ENCODE data around the gene ICAM4. TPM values are rescaled to one million over a fixed set of nuclear protein-coding genes. Genes with fewer than 3 reads are reported as not detected.
"Not testable (repeated sequence)": the region's sequence is repeated elsewhere in the genome, so short reads cannot be mapped to it uniquely, and the experiment has no call there.

Gene ICAM4
- total and polyA plus RNA-seq, 2 of the 13 experiments (the other 11 are each of a cell fraction or from before 2014, with no cell fraction given): 2.9 to 4.0 TPM

DNA sequence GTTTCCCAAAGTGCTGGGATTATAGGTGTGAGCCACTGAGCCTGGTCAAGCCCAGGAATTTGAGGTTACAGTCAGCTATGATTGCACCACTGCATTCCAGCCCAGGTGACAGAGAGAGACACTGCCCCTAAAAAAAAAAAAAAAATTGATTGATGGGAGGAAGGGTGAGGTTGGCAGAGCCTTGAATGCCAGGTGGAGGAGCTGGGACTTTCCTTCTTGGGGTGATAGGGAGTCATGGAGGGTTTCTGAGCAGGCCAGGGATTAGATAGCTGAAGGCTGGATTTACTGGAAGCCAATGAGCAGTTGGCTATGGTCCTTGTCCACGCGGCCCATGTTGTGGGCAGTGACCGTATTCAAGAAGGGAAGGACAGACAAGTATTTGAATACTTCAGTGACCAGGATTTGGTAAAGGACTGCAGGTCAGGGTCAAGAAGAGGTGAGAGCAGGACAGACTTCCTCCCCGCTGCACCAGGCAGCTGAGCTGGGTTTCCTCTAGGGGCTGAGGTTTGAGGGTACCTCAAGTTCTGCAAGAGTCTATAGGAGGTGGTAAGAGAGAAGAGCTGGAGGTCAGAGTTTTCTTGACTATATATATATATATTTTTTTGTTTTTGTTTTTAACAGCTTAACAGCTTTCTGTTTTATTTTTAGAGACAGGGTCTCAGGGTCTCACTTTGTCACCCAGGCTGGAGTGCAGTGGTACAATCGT lies 6.9 kb upstream of the ICAM4 start:
- Histone ChIP-seq H3K4me3 (replicated peaks in 1 of 3; ENCODE audit: insufficient read depth in 1 of 3, low read depth in 2 of 3, low read length in 3 of 3) (no peak overlapping the region), H3K9ac (ENCODE audit: insufficient read depth, low read depth, low read length) (no peak overlapping the region), H3K27me3 (ENCODE audit: control insufficient read depth in 1 of 2, insufficient read depth in 2 of 2, low read length in 2 of 2) (no peaks in the 10 kb centered on the region), H2AFZ (ENCODE audit: low read length) (no peak overlapping the region), H3K36me3 (replicated peaks in 1 of 2; ENCODE audit: control insufficient read depth in 1 of 2, insufficient read depth in 2 of 2, low read length in 2 of 2) (peaks cover 21 to 46% of the 10 kb centered on the region in 2 experiments; a peak in 4 of 5 replicates), H3K4me2 (ENCODE audit: low read depth, low read length) (no peak overlapping the region), H3K4me1 (ENCODE audit: insufficient read depth, low read length) (no peaks in the 10 kb centered on the region), H3K9me3 (ENCODE audit: low read length) (no peaks in the 10 kb centered on the region), H3K79me2 (ENCODE audit: insufficient read depth, low read length) (no peaks in the 10 kb centered on the region), H4K20me1 (ENCODE audit: insufficient read depth, low read length) (peaks cover 3% of the 10 kb centered on the region; the same call in 1 of the 2 replicates), H3K27ac (ENCODE audit: extremely low read length, insufficient read depth, low read length) (no peak overlapping the region)
- no peak for FAIRE-seq
- POLR2A ChIA-PET: interaction anchor here (0.8 to 3.3 kb wide), 3 partner anchors 9 to 11 kb away, joined by 4 to 23 read pairs (median 8); partner anchors contain the start of genes ICAM1 and ICAM5
- no TSS peak for BruUV-seq (replicated peaks)
- ATAC-seq: no peak
- CTCF ChIA-PET (ENCODE audit: low intra/inter-chr PET ratio, low total read pairs): no interaction called here
- TF ChIP-seq ARNTL (CRISPR knock-in tag; IDR thresholded peaks at IDR 0.05): no peak
- no peak for TF ChIP-seq SIN3B (IDR thresholded peaks at IDR 0.05; ENCODE audit: low read length)
- no peak for TF ChIP-seq ZBTB8A (CRISPR knock-in tag; IDR thresholded peaks at IDR 0.05; ENCODE audit: borderline replicate concordance, low read depth)
- no peak for TF ChIP-seq MAFK (conservative IDR thresholded peaks at IDR 0.05 in 1 of 2, IDR thresholded peaks at IDR 0.05 in 1 of 2; ENCODE audit: low read length in 2 of 2)
- no peak for TF ChIP-seq TBX2 (CRISPR knock-in tag; IDR thresholded peaks at IDR 0.05; ENCODE audit: borderline replicate concordance)
- no peak for TF ChIP-seq FOXJ3 (CRISPR knock-in tag; IDR thresholded peaks at IDR 0.05; ENCODE audit: borderline replicate concordance)
- TF ChIP-seq KLF13 (CRISPR knock-in tag; IDR thresholded peaks at IDR 0.05): no peak
- TF ChIP-seq SP4 (CRISPR knock-in tag; IDR thresholded peaks at IDR 0.05): no peak
- TF ChIP-seq, protein P1, sequence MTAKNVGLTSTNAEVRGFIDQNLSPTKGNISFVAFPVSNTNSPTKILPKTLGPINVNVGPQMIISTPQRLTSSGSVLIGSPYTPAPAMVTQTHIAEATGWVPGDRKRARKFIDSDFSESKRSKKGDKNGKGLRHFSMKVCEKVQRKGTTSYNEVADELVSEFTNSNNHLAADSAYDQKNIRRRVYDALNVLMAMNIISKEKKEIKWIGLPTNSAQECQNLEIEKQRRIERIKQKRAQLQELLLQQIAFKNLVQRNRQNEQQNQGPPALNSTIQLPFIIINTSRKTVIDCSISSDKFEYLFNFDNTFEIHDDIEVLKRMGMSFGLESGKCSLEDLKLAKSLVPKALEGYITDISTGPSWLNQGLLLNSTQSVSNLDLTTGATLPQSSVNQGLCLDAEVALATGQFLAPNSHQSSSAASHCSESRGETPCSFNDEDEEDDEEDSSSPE (CRISPR knock-in tag; IDR thresholded peaks at IDR 0.05): no peak
- in situ Hi-C loops (cut with HindIII; ENCODE audit: extremely low pct_ligation_motif_present, low pct_unique_long_range_greater_than_20kb) (no loop called here), intact Hi-C loops (cut with micrococcal nuclease; ENCODE audit: unreplicated experiment) (no loop called here)
- no peak for DNase-seq (ENCODE audit: low spot score)
- WGBS (ENCODE audit: low lambda C conversion rate): over 99% methylated on average over 5 of the region's 5 CpGs

DNA sequence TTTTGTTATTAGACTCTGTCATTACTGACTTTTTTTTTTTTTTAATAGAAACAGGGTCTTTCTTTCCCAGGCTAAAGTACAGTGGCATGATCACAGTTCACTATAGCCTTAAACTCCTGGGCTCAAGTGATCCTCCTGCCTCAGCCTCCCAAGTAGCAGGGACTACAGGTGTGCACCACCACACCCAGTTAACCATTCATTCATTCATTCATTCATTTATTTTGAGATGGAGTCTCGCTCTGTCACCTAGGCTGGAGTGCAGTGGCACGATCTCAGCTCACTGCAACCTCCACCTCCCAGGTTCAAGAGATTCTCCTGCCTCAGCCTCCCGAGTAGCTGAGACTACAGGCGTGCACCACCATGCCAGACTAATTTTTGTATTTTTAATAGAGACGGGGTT lies 4.7 kb upstream of the ICAM4 start:
- H3K9ac ChIP-seq (ENCODE audit: insufficient read depth, low read depth, low read length); DNase-seq (ENCODE audit: low spot score); intact Hi-C loops (cut with micrococcal nuclease; ENCODE audit: unreplicated experiment); POLR2A ChIA-PET; H3K27me3 ChIP-seq (ENCODE audit: control insufficient read depth in 1 of 2, insufficient read depth in 2 of 2, low read length in 2 of 2); H4K20me1 ChIP-seq (ENCODE audit: insufficient read depth, low read length); H3K4me2 ChIP-seq (ENCODE audit: low read depth, low read length); H3K4me3 ChIP-seq (replicated peaks in 1 of 3; ENCODE audit: insufficient read depth in 1 of 3, low read depth in 2 of 3, low read length in 3 of 3); H3K79me2 ChIP-seq (ENCODE audit: insufficient read depth, low read length); BruUV-seq (replicated peaks); FAIRE-seq; H3K9me3 ChIP-seq (ENCODE audit: low read length); in situ Hi-C loops (cut with HindIII; ENCODE audit: extremely low pct_ligation_motif_present, low pct_unique_long_range_greater_than_20kb); H3K27ac ChIP-seq (ENCODE audit: extremely low read length, insufficient read depth, low read length); ATAC-seq; H2AFZ ChIP-seq (ENCODE audit: low read length); CTCF ChIA-PET (ENCODE audit: low intra/inter-chr PET ratio, low total read pairs): not testable (repeated sequence)
- WGBS (ENCODE audit: low lambda C conversion rate): 95% methylated on average over 5 of the region's 5 CpGs
- peaks cover 24 to 48% of the 10 kb centered on the region in 2 experiments for H3K36me3 ChIP-seq (replicated peaks in 1 of 2; ENCODE audit: control insufficient read depth in 1 of 2, insufficient read depth in 2 of 2, low read length in 2 of 2)
- H3K4me1 ChIP-seq (ENCODE audit: insufficient read depth, low read length): peaks cover 21% of the 10 kb centered on the region
